Gastrocnemius medialis (tissue), 4 donors: ENCODE results near the gene MKLN1. TPM values are rescaled to one million over a fixed set of nuclear protein-coding genes. Genes with fewer than 3 reads are reported as not detected.
A peak's percentile ranks its signal among the peaks of the same experiment; 100 is the strongest.

Experiments
- ATAC-seq, 2 donors: fragments of 150-250 bp; one replicate each; pipeline ENCODE4 v1.9.1; 2016
- DNase-seq, 2 donors: peaks; one replicate each; pipeline ENCODE4 v3.0.0-alpha.2; 2019
- H3K27ac ChIP-seq, 4 donors: fragments of 200-600 bp; sonication (generic); 1 replicate in 1 of 4; 2 replicates in 3 of 4; pipeline ENCODE4 v1.5.1; 2016 to 2018; ENCODE audit warnings: mild to moderate bottlenecking in 2 of 4, moderate library complexity in 1 of 4
- H3K27me3 ChIP-seq, 3 donors: fragments of 200-600 bp; sonication (generic) in 2 of 3; 1 replicate in 1 of 3; 2 replicates in 2 of 3; pipeline versions ENCODE4 v1.5.1 to v1.6.0; 2016 to 2019; ENCODE audit warnings: mild to moderate bottlenecking in 1 of 3, moderate library complexity in 1 of 3
- H3K36me3 ChIP-seq, 2 donors: fragments of 200-600 bp; sonication (generic) in 1 of 2; one replicate each; pipeline ENCODE4 v1.5.1; 2017 to 2018
- H3K4me1 ChIP-seq, 2 donors: fragments of 200-600 bp; sonication (generic) in 1 of 2; one replicate each; pipeline ENCODE4 v1.5.1; 2016 to 2017; ENCODE audit warnings: mild to moderate bottlenecking in 2 of 2
- H3K4me3 ChIP-seq, 4 donors: fragments of 200-600 bp; sonication (generic) in 3 of 4; 1 replicate in 1 of 4; 2 replicates in 3 of 4; pipeline ENCODE4 v1.5.1; 2016 to 2019; ENCODE audit warnings: mild to moderate bottlenecking in 2 of 4
- H3K9me3 ChIP-seq, 3 donors: fragments of 200-600 bp; sonication (generic) in 2 of 3; 1 replicate in 1 of 3; 2 replicates in 2 of 3; pipeline ENCODE4 v1.5.1; 2016 to 2019
- POLR2A ChIP-seq, 2 donors: fragments of 450-650 bp; IDR thresholded peaks; one replicate each; pipeline ENCODE4 v1.6.1; 2017; ENCODE audit warnings: antibody characterized with exemption in 2 of 2, mild to moderate bottlenecking in 2 of 2, moderate library complexity in 2 of 2
- in situ Hi-C, 4 donors: fragments of 200-750 bp; cut with MboI; loops; one replicate each; pipeline versions ENCODE4 v1.15.0 to v1.8.0; 2017; ENCODE audit warnings: low sequenced_read_pairs in 4 of 4
- intact Hi-C: fragments of 100-400 bp; cut with DNase I; formaldehyde crosslinking; loops from one replicate; pipeline ENCODE4 v1.15.1; 2023; ENCODE audit warnings: low total_unique reads
- total RNA-seq, 4 donors: library from RNA; depleted of rRNA; stranded (reverse); fragments of >200 nt; gene quantifications; one replicate each; pipeline versions ENCODE4 v1.1.0 to v1.2.3, GENCODE V29; 2016
- TF ChIP-seq, protein P1 (sequence below), 5 experiments: fragments of 450-650 bp in 3 of 5; fragments of 200-600 bp in 2 of 5; sonication (generic) in 2 of 5; IDR thresholded peaks in 4 of 5; conservative IDR thresholded peaks in 1 of 5; 1 replicate in 4 of 5; 2 replicates in 1 of 5; pipeline ENCODE4 v1.5.1; 2016 to 2019; ENCODE audit warnings: antibody characterized with exemption in 5 of 5, mild to moderate bottlenecking in 3 of 5, moderate library complexity in 3 of 5

The MKLN1 gene
- total RNA-seq, 4 donors from 2014 or later = 29.1 to 81.1 (median 48.9) TPM

DNA sequence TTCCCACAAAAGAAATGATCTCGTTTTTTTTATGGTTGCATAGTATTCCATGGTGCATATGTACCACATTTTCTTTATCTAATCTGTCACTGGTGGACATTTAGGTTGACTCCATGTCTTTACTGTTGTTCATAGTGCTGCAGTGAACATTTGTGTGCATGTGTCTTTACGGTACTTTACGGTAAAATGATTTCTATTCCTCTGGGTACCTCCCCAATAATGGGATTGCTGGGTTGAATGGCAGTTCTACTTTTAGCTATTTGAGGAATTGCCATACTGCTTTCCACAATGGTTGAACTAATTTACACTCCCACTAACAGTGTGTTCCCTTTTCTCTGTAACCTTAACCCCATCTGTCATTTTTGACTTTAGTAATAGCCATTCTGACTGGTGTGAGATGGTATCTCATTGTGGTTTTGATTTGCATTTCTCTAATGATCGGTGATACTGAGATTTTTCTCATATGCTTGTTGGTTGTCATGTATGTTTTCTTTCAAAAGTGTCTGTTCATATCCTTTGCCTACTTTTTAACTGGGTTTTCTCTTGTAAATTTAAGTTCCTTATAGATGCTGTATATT lies 37.2 kb downstream of the MKLN1 start:
- intact Hi-C loops = loop anchor here (5.0 kb wide), 1 partner anchor 37 kb away; no protein-coding TSS in a partner anchor
- DNase-seq = no peak
- in situ Hi-C loops = no loop called here
- H3K4me3 ChIP-seq = no peak overlapping the region
- no peak overlapping the region for H3K27ac ChIP-seq
- no peak for ATAC-seq
- no peak for TF ChIP-seq POLR2A (IDR thresholded peaks at IDR 0.05)
- TF ChIP-seq, protein P1, sequence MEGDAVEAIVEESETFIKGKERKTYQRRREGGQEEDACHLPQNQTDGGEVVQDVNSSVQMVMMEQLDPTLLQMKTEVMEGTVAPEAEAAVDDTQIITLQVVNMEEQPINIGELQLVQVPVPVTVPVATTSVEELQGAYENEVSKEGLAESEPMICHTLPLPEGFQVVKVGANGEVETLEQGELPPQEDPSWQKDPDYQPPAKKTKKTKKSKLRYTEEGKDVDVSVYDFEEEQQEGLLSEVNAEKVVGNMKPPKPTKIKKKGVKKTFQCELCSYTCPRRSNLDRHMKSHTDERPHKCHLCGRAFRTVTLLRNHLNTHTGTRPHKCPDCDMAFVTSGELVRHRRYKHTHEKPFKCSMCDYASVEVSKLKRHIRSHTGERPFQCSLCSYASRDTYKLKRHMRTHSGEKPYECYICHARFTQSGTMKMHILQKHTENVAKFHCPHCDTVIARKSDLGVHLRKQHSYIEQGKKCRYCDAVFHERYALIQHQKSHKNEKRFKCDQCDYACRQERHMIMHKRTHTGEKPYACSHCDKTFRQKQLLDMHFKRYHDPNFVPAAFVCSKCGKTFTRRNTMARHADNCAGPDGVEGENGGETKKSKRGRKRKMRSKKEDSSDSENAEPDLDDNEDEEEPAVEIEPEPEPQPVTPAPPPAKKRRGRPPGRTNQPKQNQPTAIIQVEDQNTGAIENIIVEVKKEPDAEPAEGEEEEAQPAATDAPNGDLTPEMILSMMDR (IDR thresholded peaks at IDR 0.05 in 4 of 5, conservative IDR thresholded peaks at IDR 0.05 in 1 of 5) = no peak
- H3K4me1 ChIP-seq = peaks cover 85 to 91% of the 10 kb centered on the region in 2 donors
- H3K27me3 ChIP-seq = no peaks in the 10 kb centered on the region
- H3K9me3 ChIP-seq = no peaks in the 10 kb centered on the region
- no peaks in the 10 kb centered on the region for H3K36me3 ChIP-seq

GRCh38 chr7:131365838-131366237 lies 38.2 kb downstream of the MKLN1 start:
- no peaks in the 10 kb centered on the region for H3K9me3 ChIP-seq
- TF ChIP-seq, protein P1 (IDR thresholded peaks at IDR 0.05 in 4 of 5, conservative IDR thresholded peaks at IDR 0.05 in 1 of 5) = no peak
- no peak for TF ChIP-seq POLR2A (IDR thresholded peaks at IDR 0.05)
- DNase-seq (no peak), ATAC-seq (peak in 1 of 2 donors; percentile 51)
- H3K4me3 ChIP-seq = no peak overlapping the region
- intact Hi-C loops (loop anchor here (5.0 kb wide), 1 partner anchor 36 kb away; no protein-coding TSS in a partner anchor), in situ Hi-C loops (no loop called here)
- no peaks in the 10 kb centered on the region for H3K36me3 ChIP-seq
- peaks cover 79 to 88% of the 10 kb centered on the region in 2 donors for H3K4me1 ChIP-seq
- H3K27ac ChIP-seq = peak overlapping the region in 1 of 4 donors; percentile 0
- H3K27me3 ChIP-seq = no peaks in the 10 kb centered on the region

DNA sequence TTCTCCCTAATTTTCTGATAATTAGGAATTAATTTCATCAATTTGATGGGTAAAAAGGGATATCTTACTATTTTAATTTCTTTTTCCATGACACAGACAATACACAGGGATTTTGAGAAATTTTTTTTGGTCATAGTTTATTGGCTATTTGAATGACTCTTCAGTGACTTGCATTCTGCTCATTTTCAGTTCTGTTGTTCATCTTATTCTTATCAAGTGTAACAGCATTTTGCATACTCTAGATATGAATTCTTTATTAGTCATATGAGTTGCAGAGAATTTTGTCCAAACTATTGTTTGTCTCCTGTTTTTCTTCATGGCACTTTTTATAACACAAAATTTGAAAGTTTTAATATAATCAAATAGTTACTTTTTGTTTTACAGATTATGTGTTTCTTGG lies 41.7 kb downstream of the MKLN1 start:
- peaks cover 81 to 82% of the 10 kb centered on the region in 2 donors for H3K4me1 ChIP-seq
- no peaks in the 10 kb centered on the region for H3K9me3 ChIP-seq
- no peak overlapping the region for H3K27ac ChIP-seq
- H3K4me3 ChIP-seq = no peak overlapping the region
- no peaks in the 10 kb centered on the region for H3K27me3 ChIP-seq
- H3K36me3 ChIP-seq = no peaks in the 10 kb centered on the region
- ATAC-seq (no peak), DNase-seq (no peak)
- TF ChIP-seq, protein P1 (IDR thresholded peaks at IDR 0.05 in 4 of 5, conservative IDR thresholded peaks at IDR 0.05 in 1 of 5) = no peak
- no peak for TF ChIP-seq POLR2A (IDR thresholded peaks at IDR 0.05)
- intact Hi-C loops (loop anchor here (5.0 kb wide), 1 partner anchor 33 kb away; no protein-coding TSS in a partner anchor), in situ Hi-C loops (no loop called here)

DNA sequence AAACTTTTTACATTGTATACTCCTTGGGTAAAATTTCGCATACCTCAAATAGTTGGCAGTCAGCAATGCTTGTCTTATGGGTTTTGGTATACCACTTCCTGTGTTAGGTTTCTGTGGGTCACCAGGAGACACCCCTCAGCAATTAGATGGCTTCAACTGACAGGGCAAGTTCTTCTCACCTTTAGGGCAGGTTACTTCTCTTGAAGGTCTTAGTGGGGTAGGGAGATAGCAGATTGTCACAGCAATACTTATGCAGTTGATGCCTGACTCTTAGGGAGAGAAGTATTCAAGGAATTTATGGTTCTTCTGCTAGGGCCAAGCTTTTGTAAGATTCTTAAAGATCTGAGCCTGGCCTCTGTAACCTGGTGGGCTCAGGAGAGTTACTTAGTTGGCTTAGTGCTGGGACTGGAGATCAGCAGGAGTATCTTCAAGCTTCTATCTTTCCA lies 42.9 kb downstream of the MKLN1 start:
- in situ Hi-C loops = no loop called here
- no peaks in the 10 kb centered on the region for H3K36me3 ChIP-seq
- DNase-seq (no peak), ATAC-seq (no peak)
- no peaks in the 10 kb centered on the region for H3K27me3 ChIP-seq
- no peak overlapping the region for H3K4me3 ChIP-seq
- intact Hi-C loops = no loop called here
- peaks cover 82% of the 10 kb centered on the region in 2 donors for H3K4me1 ChIP-seq
- no peak overlapping the region for H3K27ac ChIP-seq
- TF ChIP-seq, protein P1 (IDR thresholded peaks at IDR 0.05 in 4 of 5, conservative IDR thresholded peaks at IDR 0.05 in 1 of 5) = no peak
- no peak for TF ChIP-seq POLR2A (IDR thresholded peaks at IDR 0.05)
- H3K9me3 ChIP-seq = no peaks in the 10 kb centered on the region
